Measurements from ENCODE around the gene TYSND1. TPM values are rescaled to one million over a fixed set of nuclear protein-coding genes. Genes with fewer than 3 reads are reported as not detected.
"Not testable (repeated sequence)": the region's sequence is repeated elsewhere in the genome, so short reads cannot be mapped to it uniquely, and the experiment has no call there.

Gene TYSND1
- total RNA-seq = 10.6 TPM

GRCh38 chr10:70146489-70147258, at the start of gene TYSND1:
TYSND1 (minus strand) TSS chr10:70146700; CDS start chr10:70146586, 114 bp downstream.
- peak; percentile 98 for DNase-seq (ENCODE audit: low spot score)
- intact Hi-C loops (cut with DNase I) = no loop called here
- ATAC-seq = peak; percentile 96

- ATAC-seq (peak; percentile 84), DNase-seq (ENCODE audit: low spot score) (no peak)
- intact Hi-C loops (cut with DNase I) = no loop called here
These were observed 46.9 kb upstream of the TYSND1 start for GRCh38 chr10:70193391-70193844.

GRCh38 chr10:70192326-70192968, 45.9 kb upstream of the TYSND1 start:
- intact Hi-C loops (cut with DNase I) = no loop called here
- DNase-seq (ENCODE audit: low spot score) = no peak
- ATAC-seq = no peak

- peak; percentile 61 for ATAC-seq
- intact Hi-C loops (cut with DNase I) = no loop called here
These were observed 45.4 kb upstream of the TYSND1 start for GRCh38 chr10:70191972-70192305.

GRCh38 chr10:70191161-70191971, 44.9 kb upstream of the TYSND1 start:
- ATAC-seq (peak; percentile 45), DNase-seq (ENCODE audit: low spot score) (no peak)

More at GRCh38 chr10:70191972-70192305, 45.4 kb upstream of the TYSND1 start:
- DNase-seq (ENCODE audit: low spot score) = no peak

GRCh38 chr10:70190581-70190980, 44.1 kb upstream of the TYSND1 start:
- ATAC-seq (peak; percentile 14), DNase-seq (ENCODE audit: low spot score) (no peak)
- intact Hi-C loops (cut with DNase I) = no loop called here

More at GRCh38 chr10:70191161-70191971, 44.9 kb upstream of the TYSND1 start:
- intact Hi-C loops (cut with DNase I) = no loop called here

- DNase-seq (ENCODE audit: low spot score) = no peak
- no peak for ATAC-seq
- intact Hi-C loops (cut with DNase I) = no loop called here
These were observed 43.6 kb upstream of the TYSND1 start for GRCh38 chr10:70190102-70190501.

GRCh38 chr10:70188768-70189167, 42.3 kb upstream of the TYSND1 start:
- no peak for DNase-seq (ENCODE audit: low spot score)
- intact Hi-C loops (cut with DNase I) = no loop called here
- no peak for ATAC-seq

- ATAC-seq = no peak
- intact Hi-C loops (cut with DNase I) = no loop called here
These were observed 40.1 kb upstream of the TYSND1 start for GRCh38 chr10:70186571-70186970.

GRCh38 chr10:70186090-70186489, 39.6 kb upstream of the TYSND1 start:
- DNase-seq (ENCODE audit: low spot score) (no peak), ATAC-seq (no peak)
- intact Hi-C loops (cut with DNase I) = no loop called here

More at GRCh38 chr10:70186571-70186970, 40.1 kb upstream of the TYSND1 start:
- DNase-seq (ENCODE audit: low spot score) = no peak

- intact Hi-C loops (cut with DNase I) = no loop called here
- ATAC-seq = no peak
These were observed 36.8 kb upstream of the TYSND1 start for GRCh38 chr10:70183304-70183703.

GRCh38 chr10:70179209-70179608, 32.7 kb upstream of the TYSND1 start:
- DNase-seq (ENCODE audit: low spot score); intact Hi-C loops (cut with DNase I); ATAC-seq: not testable (repeated sequence)

More at GRCh38 chr10:70183304-70183703, 36.8 kb upstream of the TYSND1 start:
- DNase-seq (ENCODE audit: low spot score) = no peak

GRCh38 chr10:70178139-70178725, 31.7 kb upstream of the TYSND1 start:
- DNase-seq (ENCODE audit: low spot score) = no peak
- no peak for ATAC-seq
- intact Hi-C loops (cut with DNase I) = no loop called here

- no peak for ATAC-seq
- no peak for DNase-seq (ENCODE audit: low spot score)
- intact Hi-C loops (cut with DNase I) = no loop called here
These were observed 29.9 kb upstream of the TYSND1 start for GRCh38 chr10:70176441-70176840.

GRCh38 chr10:70175516-70175915, 29.0 kb upstream of the TYSND1 start:
- ATAC-seq (no peak), DNase-seq (ENCODE audit: low spot score) (no peak)
- intact Hi-C loops (cut with DNase I) = no loop called here

GRCh38 chr10:70174058-70174741, 27.7 kb upstream of the TYSND1 start:
- intact Hi-C loops (cut with DNase I) = no loop called here
- DNase-seq (ENCODE audit: low spot score) (no peak), ATAC-seq (no peak)

GRCh38 chr10:70169649-70170364, 23.3 kb upstream of the TYSND1 start:
- ATAC-seq (peak; percentile 14), DNase-seq (ENCODE audit: low spot score) (peak; percentile 66)
- intact Hi-C loops (cut with DNase I) = no loop called here

- DNase-seq (ENCODE audit: low spot score) = no peak
- ATAC-seq = no peak
- intact Hi-C loops (cut with DNase I) = no loop called here
These were observed 22.5 kb upstream of the TYSND1 start for GRCh38 chr10:70169011-70169410.
